Measurements from ENCODE around the gene MAP7D1. TPM values are rescaled to one million over a fixed set of nuclear protein-coding genes. Genes with fewer than 3 reads are reported as not detected.

The MAP7D1 gene
- total and polyA plus RNA-seq, 8 donors = 14.6 to 164 (median 41.3) TPM

- intact Hi-C loops (cut with DNase I; ENCODE audit: low total_unique reads) = loop anchor here (5.0 kb wide), 1 partner anchor 34 kb away; no protein-coding TSS in a partner anchor
- no peak for TF ChIP-seq POLR2A (IDR thresholded peaks at IDR 0.05)
- TF ChIP-seq CTCF (IDR thresholded peaks at IDR 0.05) = no peak
- no peak for TF ChIP-seq EP300 (IDR thresholded peaks at IDR 0.05)
- H3K36me3 ChIP-seq = no peaks in the 10 kb centered on the region
- DNase-seq = no peak
- no peaks in the 10 kb centered on the region for H3K27me3 ChIP-seq
- H3K4me1 ChIP-seq = peaks cover 47 to 59% (median 57%) of the 10 kb centered on the region in 4 donors
- no peak overlapping the region for H3K4me3 ChIP-seq
- H3K9me3 ChIP-seq = no peaks in the 10 kb centered on the region
- whole genome bisulfite sequencing, 5 donors = 94 to 98% (median 96%) methylated on average over 6 of the region's 6 CpGs
- H3K27ac ChIP-seq = peak overlapping the region in 1 of 5 donors; percentile 98
Observed at GRCh38 chr1:36153476-36153875, 2.5 kb upstream of the MAP7D1 start.

GRCh38 chr1:36154335-36154734 lies 1.6 kb upstream of the MAP7D1 start:
- H3K27ac ChIP-seq = peak overlapping the region in 3 of 5 donors; percentile 98 to 100 (median 99)

GRCh38 chr1:36154765-36155407 lies 1.1 kb upstream of the MAP7D1 start:
- peaks cover 56 to 66% (median 61%) of the 10 kb centered on the region in 4 donors for H3K4me1 ChIP-seq
- peaks cover 0 to 4% (median 0%) of the 10 kb centered on the region in 4 donors for H3K36me3 ChIP-seq
- intact Hi-C loops (cut with DNase I; ENCODE audit: low total_unique reads) = loop anchor here (5.0 kb wide), 1 partner anchor 32 kb away; no protein-coding TSS in a partner anchor
- H3K27ac ChIP-seq = peak overlapping the region; percentile 95 to 100 (median 98)
- TF ChIP-seq POLR2AphosphoS5 (IDR thresholded peaks at IDR 0.05) (no peak), EP300 (IDR thresholded peaks at IDR 0.05) (no peak), CTCF (IDR thresholded peaks at IDR 0.05) (no peak), POLR2A (IDR thresholded peaks at IDR 0.05) (no peak)
- H3K4me3 ChIP-seq = peak overlapping the region; percentile 90 to 99 (median 98)
- 46 to 61% (median 48%) methylated on average over 5 to 6 of the region's 6 CpGs for WGBS, 5 donors
- H3K27me3 ChIP-seq = no peaks in the 10 kb centered on the region
- no peaks in the 10 kb centered on the region for H3K9me3 ChIP-seq
- DNase-seq = peak in 1 of 2 donors; percentile 73

More at GRCh38 chr1:36154335-36154734, 1.6 kb upstream of the MAP7D1 start:
- intact Hi-C loops (cut with DNase I; ENCODE audit: low total_unique reads) = loop anchor here (5.0 kb wide), 1 partner anchor 33 kb away; no protein-coding TSS in a partner anchor
- no peaks in the 10 kb centered on the region for H3K9me3 ChIP-seq
- no peaks in the 10 kb centered on the region for H3K27me3 ChIP-seq
- no peak overlapping the region for H3K4me3 ChIP-seq
- peaks cover 0 to under 1% (median 0%) of the 10 kb centered on the region in 4 donors for H3K36me3 ChIP-seq
- peaks cover 52 to 64% (median 59%) of the 10 kb centered on the region in 4 donors for H3K4me1 ChIP-seq
- 88 to 97% (median 92%) methylated on average over 5 to 6 of the region's 6 CpGs for WGBS, 5 donors
- TF ChIP-seq POLR2A (IDR thresholded peaks at IDR 0.05) = no peak
- TF ChIP-seq POLR2AphosphoS5 (IDR thresholded peaks at IDR 0.05) = no peak
- no peak for TF ChIP-seq CTCF (IDR thresholded peaks at IDR 0.05)
- no peak for TF ChIP-seq EP300 (IDR thresholded peaks at IDR 0.05)
- DNase-seq = no peak

GRCh38 chr1:36156329-36157114 lies 562 bp downstream of the MAP7D1 start:
- intact Hi-C loops (cut with DNase I; ENCODE audit: low total_unique reads) = no loop called here
- Histone ChIP-seq H3K4me1 (peaks cover 57 to 66% (median 62%) of the 10 kb centered on the region in 4 donors), H3K27me3 (no peaks in the 10 kb centered on the region), H3K9me3 (no peaks in the 10 kb centered on the region), H3K4me3 (peak overlapping the region; percentile 90 to 99 (median 98)), H3K27ac (peak overlapping the region; percentile 95 to 100 (median 98)), H3K36me3 (peaks cover 0 to 4% (median 0%) of the 10 kb centered on the region in 4 donors)
- peak; percentile 61 to 93 for DNase-seq
- TF ChIP-seq CTCF (IDR thresholded peaks at IDR 0.05) (no peak), POLR2AphosphoS5 (IDR thresholded peaks at IDR 0.05) (no peak), EP300 (IDR thresholded peaks at IDR 0.05) (no peak), POLR2A (IDR thresholded peaks at IDR 0.05) (no peak)
- 1% methylated on average over 22 to 69 of the region's 69 CpGs for WGBS, 5 donors

All from stomach (tissue), 9 donors.